Liver (tissue), 10 donors: ENCODE results near the gene YWHAE. TPM values are rescaled to one million over a fixed set of nuclear protein-coding genes. Genes with fewer than 3 reads are reported as not detected.

Experiments used
- DNase-seq: peaks from one replicate; pipeline ENCODE4 v3.0.0-alpha.2; 2017; ENCODE audit warnings: low spot score
- H3K27ac ChIP-seq, 2 donors: one replicate each; pipeline ENCODE4 v1.7.0; 2013; ENCODE audit warnings: inconsistent platforms in 2 of 2, low read length in 2 of 2, control low read depth in 1 of 2, low read depth in 1 of 2, mild to moderate bottlenecking in 1 of 2
- H3K27me3 ChIP-seq, 4 donors: one replicate each; pipeline versions ENCODE4 v1.6.1 to v1.7.0; 2013; ENCODE audit warnings: low read length in 3 of 4, inconsistent platforms in 1 of 4, mild to moderate bottlenecking in 1 of 4, moderate library complexity in 1 of 4; ENCODE audit not compliant: control insufficient read depth in 4 of 4, insufficient read depth in 4 of 4
- H3K36me3 ChIP-seq, 4 donors: one replicate each; pipeline versions ENCODE4 v1.6.1 to v1.7.0; 2013; ENCODE audit warnings: low read length in 3 of 4, mild to moderate bottlenecking in 3 of 4, low read depth in 1 of 4, moderate library complexity in 1 of 4; ENCODE audit not compliant: control insufficient read depth in 4 of 4, insufficient read depth in 3 of 4
- H3K4me1 ChIP-seq, 4 donors: one replicate each; pipeline versions ENCODE4 v1.6.1 to v1.7.0; 2013; ENCODE audit warnings: low read length in 3 of 4, mild to moderate bottlenecking in 3 of 4, moderate library complexity in 1 of 4; ENCODE audit not compliant: control insufficient read depth in 4 of 4, insufficient read depth in 4 of 4
- H3K4me3 ChIP-seq, 3 donors: one replicate each; pipeline versions ENCODE4 v1.6.1 to v1.7.0; 2013; ENCODE audit warnings: low read length in 3 of 3, control low read depth in 1 of 3, low read depth in 1 of 3, mild to moderate bottlenecking in 1 of 3
- H3K9ac ChIP-seq, 2 donors: one replicate each; pipeline ENCODE4 v1.7.0; 2013; ENCODE audit warnings: low read length in 2 of 2, mild to moderate bottlenecking in 2 of 2, moderate library complexity in 2 of 2, control low read depth in 1 of 2, low read depth in 1 of 2
- H3K9me3 ChIP-seq, 4 donors: one replicate each; pipeline versions ENCODE4 v1.6.1 to v1.7.0; 2013; ENCODE audit warnings: low read length in 3 of 4; ENCODE audit not compliant: control insufficient read depth in 4 of 4
- EGR1 ChIP-seq, 2 donors: IDR thresholded peaks; 2 replicates each; pipeline ENCODE4 v1.6.1; 2016 to 2018; ENCODE audit warnings: antibody characterized with exemption in 2 of 2, low read depth in 2 of 2
- FOXA1 ChIP-seq: IDR thresholded peaks from 2 replicates; pipeline ENCODE4 v1.6.1; 2016; ENCODE audit warnings: antibody characterized with exemption
- GABPA ChIP-seq, 2 donors: IDR thresholded peaks in 1 of 2; conservative IDR thresholded peaks in 1 of 2; 2 replicates each; pipeline ENCODE4 v1.6.1; 2016; ENCODE audit warnings: antibody characterized with exemption in 2 of 2, mild to moderate bottlenecking in 1 of 2, moderate library complexity in 1 of 2
- HNF4A ChIP-seq, 2 donors: conservative IDR thresholded peaks; 2 replicates each; pipeline ENCODE4 v1.6.1; 2016; ENCODE audit warnings: antibody characterized with exemption in 2 of 2, mild to moderate bottlenecking in 2 of 2
- HNF4G ChIP-seq: IDR thresholded peaks from 2 replicates; pipeline ENCODE4 v1.6.1; 2016; ENCODE audit warnings: antibody characterized with exemption
- JUND ChIP-seq, 2 donors: IDR thresholded peaks; 2 replicates each; pipeline ENCODE4 v1.6.1; 2016; ENCODE audit warnings: antibody characterized with exemption in 2 of 2
- NR2F2 ChIP-seq: IDR thresholded peaks from 2 replicates; pipeline ENCODE4 v1.6.1; 2016; ENCODE audit warnings: antibody characterized with exemption
- RAD21 ChIP-seq, 2 donors: IDR thresholded peaks; 2 replicates each; pipeline ENCODE4 v1.6.1; 2016; ENCODE audit warnings: antibody characterized with exemption in 2 of 2, mild to moderate bottlenecking in 2 of 2
- REST ChIP-seq: IDR thresholded peaks from 2 replicates; pipeline ENCODE4 v1.6.1; 2016; ENCODE audit warnings: antibody characterized with exemption, mild to moderate bottlenecking
- RXRA ChIP-seq, 2 donors: IDR thresholded peaks; 2 replicates each; pipeline ENCODE4 v1.6.1; 2017 to 2018; ENCODE audit warnings: antibody characterized with exemption in 2 of 2, mild to moderate bottlenecking in 1 of 2
- SP1 ChIP-seq: IDR thresholded peaks from 2 replicates; pipeline ENCODE4 v1.6.1; 2018; ENCODE audit warnings: antibody characterized with exemption, mild to moderate bottlenecking
- WGBS: extraction: QIAGEN DNeasy Blood & Tissue Kit; methylation state at CpG from one replicate; pipeline ENCODE4 v1.1.7; 2013; 5-methylcytosine and 5-hydroxymethylcytosine counted together
- polyA plus RNA-seq, 2 donors: library from polyadenylated mRNA; stranded (reverse) in 1 of 2; unstranded in 1 of 2; fragments of 200-250 nt in 1 of 2; fragments of >200 nt in 1 of 2; fragmentation: Nextera tagmentation in 1 of 2; extraction: Ambion mirVana in 1 of 2; gene quantifications; one replicate each; pipeline versions ENCODE4 v1.2.1 to v1.2.3, GENCODE V29; 2013 to 2015
- small RNA-seq: library from RNA; depleted of rRNA; stranded (forward); fragments of <200 nt; gene quantifications from one replicate; pipeline ENCODE3, GENCODE V24; 2014
- total RNA-seq, 2 donors: library from RNA; depleted of rRNA; stranded (reverse); fragments of >200 nt; gene quantifications; one replicate each; pipeline ENCODE4 v1.2.3, GENCODE V29; 2014
- TF ChIP-seq, protein P1 (sequence below): IDR thresholded peaks from 2 replicates; pipeline ENCODE4 v1.6.1; 2016; ENCODE audit warnings: antibody characterized with exemption
- TF ChIP-seq, protein P2 (sequence below): fragments of 150-350 bp; IDR thresholded peaks from 2 replicates; pipeline ENCODE4 v1.5.1; 2017; ENCODE audit warnings: improper control_type of control experiment, low read depth, low read length; ENCODE audit not compliant: missing input control
- TF ChIP-seq, protein P3 (sequence below): IDR thresholded peaks from 2 replicates; pipeline ENCODE4 v1.6.1; 2016; ENCODE audit warnings: antibody characterized with exemption
- TF ChIP-seq, protein P4 (sequence below): IDR thresholded peaks from 2 replicates; pipeline ENCODE4 v1.6.1; 2016; ENCODE audit warnings: antibody characterized with exemption
- donor health status: healthy.
- donor health status: healthy.
- donor health status: healthy.
- donor health status: healthy.
- donor health status: healthy.

The YWHAE gene
- total and polyA plus RNA-seq, 4 donors, result 173 to 288 (median 202) TPM

- H3K4me3 ChIP-seq, result no peak overlapping the region
- no peak for DNase-seq
- WGBS, result 12% methylated on average over 24 of the region's 24 CpGs
- no peak overlapping the region for H3K9ac ChIP-seq
- H3K36me3 ChIP-seq, result no peaks in the 10 kb centered on the region
- TF ChIP-seq RAD21 (IDR thresholded peaks at IDR 0.05) (no peak), GABPA (IDR thresholded peaks at IDR 0.05 in 1 of 2, conservative IDR thresholded peaks at IDR 0.05 in 1 of 2) (no peak), RXRA (IDR thresholded peaks at IDR 0.05) (no peak), REST (no peak), FOXA1 (no peak), HNF4A (conservative IDR thresholded peaks at IDR 0.05) (no peak), JUND (IDR thresholded peaks at IDR 0.05) (no peak), SP1 (no peak), HNF4G (no peak), EGR1 (IDR thresholded peaks at IDR 0.05; ENCODE audit: low read depth in 2 of 2) (no peak), NR2F2 (no peak)
- TF ChIP-seq, protein P1, sequence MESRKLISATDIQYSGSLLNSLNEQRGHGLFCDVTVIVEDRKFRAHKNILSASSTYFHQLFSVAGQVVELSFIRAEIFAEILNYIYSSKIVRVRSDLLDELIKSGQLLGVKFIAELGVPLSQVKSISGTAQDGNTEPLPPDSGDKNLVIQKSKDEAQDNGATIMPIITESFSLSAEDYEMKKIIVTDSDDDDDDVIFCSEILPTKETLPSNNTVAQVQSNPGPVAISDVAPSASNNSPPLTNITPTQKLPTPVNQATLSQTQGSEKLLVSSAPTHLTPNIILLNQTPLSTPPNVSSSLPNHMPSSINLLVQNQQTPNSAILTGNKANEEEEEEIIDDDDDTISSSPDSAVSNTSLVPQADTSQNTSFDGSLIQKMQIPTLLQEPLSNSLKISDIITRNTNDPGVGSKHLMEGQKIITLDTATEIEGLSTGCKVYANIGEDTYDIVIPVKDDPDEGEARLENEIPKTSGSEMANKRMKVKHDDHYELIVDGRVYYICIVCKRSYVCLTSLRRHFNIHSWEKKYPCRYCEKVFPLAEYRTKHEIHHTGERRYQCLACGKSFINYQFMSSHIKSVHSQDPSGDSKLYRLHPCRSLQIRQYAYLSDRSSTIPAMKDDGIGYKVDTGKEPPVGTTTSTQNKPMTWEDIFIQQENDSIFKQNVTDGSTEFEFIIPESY, result no peak
- TF ChIP-seq, protein P2, sequence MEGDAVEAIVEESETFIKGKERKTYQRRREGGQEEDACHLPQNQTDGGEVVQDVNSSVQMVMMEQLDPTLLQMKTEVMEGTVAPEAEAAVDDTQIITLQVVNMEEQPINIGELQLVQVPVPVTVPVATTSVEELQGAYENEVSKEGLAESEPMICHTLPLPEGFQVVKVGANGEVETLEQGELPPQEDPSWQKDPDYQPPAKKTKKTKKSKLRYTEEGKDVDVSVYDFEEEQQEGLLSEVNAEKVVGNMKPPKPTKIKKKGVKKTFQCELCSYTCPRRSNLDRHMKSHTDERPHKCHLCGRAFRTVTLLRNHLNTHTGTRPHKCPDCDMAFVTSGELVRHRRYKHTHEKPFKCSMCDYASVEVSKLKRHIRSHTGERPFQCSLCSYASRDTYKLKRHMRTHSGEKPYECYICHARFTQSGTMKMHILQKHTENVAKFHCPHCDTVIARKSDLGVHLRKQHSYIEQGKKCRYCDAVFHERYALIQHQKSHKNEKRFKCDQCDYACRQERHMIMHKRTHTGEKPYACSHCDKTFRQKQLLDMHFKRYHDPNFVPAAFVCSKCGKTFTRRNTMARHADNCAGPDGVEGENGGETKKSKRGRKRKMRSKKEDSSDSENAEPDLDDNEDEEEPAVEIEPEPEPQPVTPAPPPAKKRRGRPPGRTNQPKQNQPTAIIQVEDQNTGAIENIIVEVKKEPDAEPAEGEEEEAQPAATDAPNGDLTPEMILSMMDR, result no peak
- TF ChIP-seq, protein P3, sequence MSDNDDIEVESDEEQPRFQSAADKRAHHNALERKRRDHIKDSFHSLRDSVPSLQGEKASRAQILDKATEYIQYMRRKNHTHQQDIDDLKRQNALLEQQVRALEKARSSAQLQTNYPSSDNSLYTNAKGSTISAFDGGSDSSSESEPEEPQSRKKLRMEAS, result no peak
- TF ChIP-seq, protein P4, sequence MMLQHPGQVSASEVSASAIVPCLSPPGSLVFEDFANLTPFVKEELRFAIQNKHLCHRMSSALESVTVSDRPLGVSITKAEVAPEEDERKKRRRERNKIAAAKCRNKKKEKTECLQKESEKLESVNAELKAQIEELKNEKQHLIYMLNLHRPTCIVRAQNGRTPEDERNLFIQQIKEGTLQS, result no peak
- no peaks in the 10 kb centered on the region for H3K9me3 ChIP-seq
- H3K4me1 ChIP-seq, result peaks cover 0 to 2% (median 0%) of the 10 kb centered on the region in 4 donors
- peaks cover 0 to 3% (median under 1%) of the 10 kb centered on the region in 4 donors for H3K27me3 ChIP-seq
- no peak overlapping the region for H3K27ac ChIP-seq
These were observed 101.4 kb downstream of the YWHAE start for GRCh38 chr17:1298606-1299005.

Small RNA genes lying within 50 kb of the gene (small RNA-seq; reads per million reads assigned to genes)
- gene AC032044.2, result not detected

Other genes starting within 250 kb of the YWHAE start
- gene ABR, start 220.2 kb downstream of the YWHAE start, total RNA-seq, result 10 to 100 TPM; 10.0 to 12.9 TPM
- 1 to 10 TPM; 2.7 to 3.6 TPM for gene ABR, start 220.2 kb downstream of the YWHAE start, polyA plus RNA-seq
- gene BHLHA9, start 129.8 kb downstream of the YWHAE start, total RNA-seq, result not detected
- under 1 TPM in 1 of 2 donors, not detected in 1; 0.08 TPM for gene BHLHA9, start 129.8 kb downstream of the YWHAE start, polyA plus RNA-seq
- not detected for gene TRARG1, start 120.6 kb downstream of the YWHAE start, total RNA-seq
- under 1 TPM in 1 of 2 donors, not detected in 1; 0.01 TPM for gene TRARG1, start 120.6 kb downstream of the YWHAE start, polyA plus RNA-seq
- 10 to 100 TPM; 35.9 to 69.9 TPM for gene CRK, start 56.0 kb upstream of the YWHAE start, total RNA-seq
- 10 to 100 TPM; 29.5 to 33.7 TPM for gene CRK, start 56.0 kb upstream of the YWHAE start, polyA plus RNA-seq
- gene MYO1C, start 92.5 kb upstream of the YWHAE start, total RNA-seq, result 10 to 100 TPM; 20.3 to 61.7 TPM
- 10 to 100 TPM; 22.9 to 33.6 TPM for gene MYO1C, start 92.5 kb upstream of the YWHAE start, polyA plus RNA-seq
- 10 to 100 TPM; 19.2 to 47.1 TPM for gene INPP5K, start 116.4 kb upstream of the YWHAE start, total RNA-seq
- 10 to 100 TPM in 1 of 2 donors, 1 to 10 TPM in 1; 9.9 to 12.5 TPM for gene INPP5K, start 116.4 kb upstream of the YWHAE start, polyA plus RNA-seq
- gene PITPNA, start 162.6 kb upstream of the YWHAE start, total RNA-seq, result 10 to 100 TPM; 14.2 to 14.7 TPM
- gene PITPNA, start 162.6 kb upstream of the YWHAE start, polyA plus RNA-seq, result 10 to 100 TPM in 1 of 2 donors, 1 to 10 TPM in 1; 7.4 to 21.3 TPM
- gene SLC43A2, start 228.6 kb upstream of the YWHAE start, total RNA-seq, result 1 to 10 TPM; 4.8 to 7.9 TPM
- 1 to 10 TPM in 1 of 2 donors, under 1 TPM in 1; 0.63 to 4.7 TPM for gene SLC43A2, start 228.6 kb upstream of the YWHAE start, polyA plus RNA-seq
- 10 to 100 TPM; 10.9 to 11.9 TPM for gene SCARF1, start 245.5 kb upstream of the YWHAE start, total RNA-seq
- 1 to 10 TPM; 1.3 to 5.9 TPM for gene SCARF1, start 245.5 kb upstream of the YWHAE start, polyA plus RNA-seq
- 10 to 100 TPM; 26.5 to 47.4 TPM for gene RILP, start 249.6 kb upstream of the YWHAE start, total RNA-seq
- gene RILP, start 249.6 kb upstream of the YWHAE start, polyA plus RNA-seq, result 10 to 100 TPM in 1 of 2 donors, 1 to 10 TPM in 1; 7.9 to 18.5 TPM